Activated gamma-delta T cell treated with anti-CD3 and anti-CD28 coated beads, Interleukin-2, amount 50 U/mL, for 16 hours (primary cell): ENCODE data around the gene BCR.
A peak's percentile ranks its signal among the peaks of the same experiment; 100 is the strongest.
"Not testable (repeated sequence)": the region's sequence is repeated elsewhere in the genome, so short reads cannot be mapped to it uniquely, and the experiment has no call there.

Experiments used
- DNase-seq: peaks from one replicate; pipeline ENCODE4 v3.0.0-alpha.2; 2020; ENCODE audit warnings: low read depth

BCR gene

DNA sequence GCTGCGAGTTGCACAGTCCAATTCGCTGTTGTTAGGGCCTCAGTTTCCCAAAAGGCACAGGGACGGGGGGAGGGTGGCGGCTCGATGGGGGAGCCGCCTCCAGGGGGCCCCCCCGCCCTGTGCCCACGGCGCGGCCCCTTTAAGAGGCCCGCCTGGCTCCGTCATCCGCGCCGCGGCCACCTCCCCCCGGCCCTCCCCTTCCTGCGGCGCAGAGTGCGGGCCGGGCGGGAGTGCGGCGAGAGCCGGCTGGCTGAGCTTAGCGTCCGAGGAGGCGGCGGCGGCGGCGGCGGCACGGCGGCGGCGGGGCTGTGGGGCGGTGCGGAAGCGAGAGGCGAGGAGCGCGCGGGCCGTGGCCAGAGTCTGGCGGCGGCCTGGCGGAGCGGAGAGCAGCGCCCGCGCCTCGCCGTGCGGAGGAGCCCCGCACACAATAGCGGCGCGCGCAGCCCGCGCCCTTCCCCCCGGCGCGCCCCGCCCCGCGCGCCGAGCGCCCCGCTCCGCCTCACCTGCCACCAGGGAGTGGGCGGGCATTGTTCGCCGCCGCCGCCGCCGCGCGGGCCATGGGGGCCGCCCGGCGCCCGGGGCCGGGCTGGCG, at the start of gene BCR:
Gene BCR (plus strand): TSS at position 209 of the 592 bp plus-strand sequence. CDS start 452 bp downstream, outside the sequence.
- no peak for DNase-seq

DNA sequence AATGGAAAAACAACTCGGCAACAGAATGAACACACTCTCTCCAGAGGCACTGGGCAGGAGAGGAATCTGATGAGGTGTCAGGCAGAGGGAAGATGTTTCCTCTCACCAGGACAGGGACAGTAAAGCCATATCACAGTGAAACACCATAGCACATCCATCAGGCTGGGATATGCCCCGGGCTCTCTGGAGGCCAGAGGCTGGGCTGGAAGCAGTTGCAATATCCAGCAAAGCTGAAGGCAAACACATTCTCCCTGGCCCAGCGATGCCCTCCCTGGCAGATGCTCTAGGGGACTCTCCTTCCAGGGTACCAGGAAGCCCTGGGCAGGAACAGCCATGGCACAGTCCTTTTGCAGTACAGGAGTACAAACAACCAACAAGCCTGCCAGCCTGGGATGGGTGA, 49.6 kb upstream of the BCR start:
- no peak for DNase-seq

DNA sequence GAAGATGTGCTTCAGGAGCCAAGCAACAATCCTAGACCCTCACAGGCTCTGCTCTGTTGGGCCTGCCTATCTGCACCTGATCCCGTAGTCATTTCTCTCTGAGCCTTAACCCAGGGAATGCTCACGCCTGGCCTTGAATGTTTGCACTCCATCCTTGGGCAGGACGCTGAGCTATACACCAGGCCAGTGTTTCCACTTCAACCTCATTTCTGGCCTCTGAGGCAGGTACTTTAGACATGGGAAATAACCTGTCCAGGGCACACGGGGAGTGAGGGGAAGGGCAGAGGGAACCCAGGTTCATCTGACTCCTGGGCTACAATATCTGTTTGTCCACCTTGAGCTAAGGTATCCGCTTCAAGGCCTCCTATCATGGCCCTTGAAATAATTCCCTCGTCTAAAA, 48.4 kb upstream of the BCR start:
- no peak for DNase-seq

DNA sequence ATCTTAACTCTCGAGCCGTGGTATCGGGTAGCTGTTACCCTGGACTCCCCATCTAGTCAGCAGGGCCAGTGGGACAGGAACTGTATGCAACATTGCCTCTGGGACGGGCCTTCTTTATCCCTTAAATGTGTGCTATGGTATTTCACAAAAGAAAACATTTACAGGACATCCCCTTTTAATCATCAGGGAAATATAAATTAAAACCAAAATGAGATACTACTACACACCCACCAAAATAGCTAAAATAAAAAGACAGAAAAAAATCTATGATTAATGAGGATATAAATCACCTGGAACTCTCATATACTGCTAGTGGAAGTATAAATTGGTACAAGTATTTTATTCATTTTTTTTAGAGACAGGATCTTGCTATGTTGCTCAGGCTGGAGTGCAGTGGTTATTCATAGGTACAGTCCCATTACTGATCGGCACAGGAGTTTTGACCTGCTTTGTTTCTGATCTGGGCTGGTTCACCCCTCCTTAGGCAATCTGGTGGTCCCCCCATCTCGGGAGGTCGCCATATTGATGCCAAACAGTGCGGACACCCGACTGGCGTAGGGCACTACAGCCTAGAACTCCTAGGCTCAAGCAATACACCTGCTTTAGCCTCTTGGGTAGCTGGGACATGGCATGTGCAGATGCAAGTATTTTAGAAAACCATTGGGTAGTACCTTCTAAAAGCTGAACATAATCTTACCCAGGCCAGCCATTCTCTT, 47.8 kb upstream of the BCR start:
- DNase-seq = no peak

DNA sequence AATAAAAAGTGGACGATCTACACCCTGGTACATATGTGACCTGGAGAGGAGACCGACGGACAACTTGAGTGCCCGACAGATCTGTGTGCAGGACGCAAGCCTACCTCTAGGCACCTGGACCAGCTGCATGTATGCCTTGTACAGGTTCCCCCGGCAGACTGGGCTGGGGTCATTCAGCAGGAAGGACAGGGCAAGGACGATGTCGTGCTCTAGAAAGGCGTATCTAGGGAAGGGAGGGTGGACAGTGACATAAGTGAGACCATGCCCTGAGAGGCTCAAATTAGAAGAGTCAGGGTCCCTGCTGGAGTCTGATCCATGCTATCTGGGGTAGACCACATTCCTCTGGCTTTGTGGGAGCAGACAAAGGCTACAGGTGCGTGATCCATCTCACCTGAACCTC, 46.4 kb upstream of the BCR start:
- DNase-seq = no peak

DNA sequence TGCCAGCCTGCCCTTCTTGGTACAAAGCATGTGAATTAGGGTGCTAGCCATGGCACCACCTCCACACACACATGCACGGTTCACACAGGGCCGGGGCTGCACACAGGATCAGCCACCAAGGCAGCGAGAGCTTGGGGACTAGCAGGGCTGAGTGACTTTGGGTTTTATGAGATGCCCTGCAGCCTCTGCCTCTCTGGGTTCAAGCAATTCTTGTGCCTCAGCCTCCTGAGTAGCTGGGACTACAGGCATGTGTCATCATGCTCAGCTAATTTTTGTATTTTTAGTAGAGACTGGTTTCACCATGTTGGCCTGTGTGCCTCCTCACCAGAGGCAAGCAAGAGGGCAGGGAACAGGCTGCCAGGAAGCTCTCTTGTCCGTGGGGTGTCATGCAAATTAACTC, 43.3 kb upstream of the BCR start:
- not testable (repeated sequence) for DNase-seq

DNA sequence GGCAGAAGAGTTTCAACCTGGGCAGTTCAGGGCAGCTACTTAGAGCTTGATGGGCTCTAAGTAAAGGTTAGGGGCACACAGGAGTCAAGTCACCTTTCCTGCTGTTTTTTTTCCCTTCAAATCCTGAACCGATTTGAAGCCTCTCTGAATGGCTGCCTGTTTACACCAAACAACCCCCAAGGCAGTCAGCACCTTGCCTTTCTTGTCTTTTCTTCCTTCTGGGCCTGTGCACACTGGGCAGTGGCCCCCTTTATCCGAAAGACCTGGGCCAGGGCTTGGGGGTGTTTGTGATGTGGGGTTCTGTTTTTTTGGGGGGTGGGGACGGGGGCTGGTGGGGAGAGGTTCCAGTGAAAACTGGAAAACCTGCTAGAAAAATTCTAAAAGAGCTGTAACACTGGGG, 42.8 kb upstream of the BCR start:
- DNase-seq = no peak

DNA sequence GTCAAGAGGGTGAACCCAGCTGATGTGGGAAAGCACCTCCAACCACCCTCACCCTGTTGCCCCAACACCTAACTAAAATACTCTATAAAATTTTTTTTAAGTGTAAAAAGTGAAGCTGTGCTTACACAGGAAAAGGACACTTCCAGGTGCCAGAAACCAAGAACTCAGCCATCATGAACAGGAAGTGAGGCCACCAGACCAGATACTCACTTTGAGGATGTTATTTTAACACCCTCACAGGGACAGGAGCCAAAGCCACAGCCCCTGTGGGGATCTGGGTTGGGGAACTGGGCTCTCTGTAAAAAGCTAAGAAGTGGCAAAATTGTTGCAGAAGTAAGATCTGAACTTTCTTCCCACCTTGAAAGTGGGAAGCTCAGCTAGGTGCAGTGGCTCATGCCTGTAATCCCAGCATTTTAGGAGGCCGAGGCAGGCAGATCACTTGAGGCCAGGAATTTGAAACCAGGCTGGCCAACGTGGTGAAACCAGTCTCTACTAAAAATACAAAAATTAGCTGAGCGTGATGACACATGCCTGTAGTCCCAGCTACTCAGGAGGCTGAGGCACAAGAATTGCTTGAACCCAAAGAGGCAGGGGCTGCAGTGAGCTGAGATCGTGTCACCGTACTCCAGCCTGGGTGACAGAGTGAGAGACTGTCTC, 42.3 kb upstream of the BCR start:
- DNase-seq = peak; percentile 45

DNA sequence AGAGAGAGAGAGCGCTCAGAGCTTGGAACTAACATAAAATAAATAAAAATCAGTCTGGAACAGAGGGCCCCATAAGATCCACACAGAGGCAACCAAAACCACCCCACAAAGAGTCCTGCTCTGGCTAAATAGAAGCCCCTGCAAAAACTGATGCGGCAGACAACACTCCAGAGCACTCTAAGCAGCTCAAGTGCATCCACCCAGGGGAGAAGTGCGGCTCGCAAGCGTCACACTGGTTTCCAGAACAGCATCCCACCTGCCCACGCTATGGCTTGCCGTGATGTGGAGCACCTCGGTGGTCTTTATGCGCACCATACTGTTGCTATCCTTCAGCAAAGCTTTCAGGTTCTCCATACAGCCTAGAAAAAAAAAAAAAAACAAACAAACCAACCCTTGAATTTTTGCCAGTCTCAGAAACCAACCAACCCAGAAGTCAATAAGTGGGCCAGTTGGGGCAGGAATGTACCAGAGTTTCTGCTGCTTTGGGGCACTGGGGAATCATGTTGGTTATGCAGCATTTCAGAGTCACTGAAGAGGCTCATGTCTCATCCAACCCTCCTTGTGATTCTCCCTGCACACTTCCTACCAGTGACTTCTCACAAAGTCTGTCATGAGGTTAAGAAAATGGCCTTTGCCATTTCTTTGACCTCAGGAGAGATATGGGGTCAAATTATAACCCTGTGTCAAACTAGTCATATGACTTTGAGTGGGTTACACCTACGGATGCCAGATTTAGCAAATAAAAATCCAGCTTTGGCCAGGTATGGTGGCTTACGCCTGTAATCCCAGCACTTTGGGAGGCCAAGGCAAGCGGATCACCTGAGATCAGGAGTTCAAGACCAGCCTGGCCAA, 41.5 kb upstream of the BCR start:
- DNase-seq = no peak

DNA sequence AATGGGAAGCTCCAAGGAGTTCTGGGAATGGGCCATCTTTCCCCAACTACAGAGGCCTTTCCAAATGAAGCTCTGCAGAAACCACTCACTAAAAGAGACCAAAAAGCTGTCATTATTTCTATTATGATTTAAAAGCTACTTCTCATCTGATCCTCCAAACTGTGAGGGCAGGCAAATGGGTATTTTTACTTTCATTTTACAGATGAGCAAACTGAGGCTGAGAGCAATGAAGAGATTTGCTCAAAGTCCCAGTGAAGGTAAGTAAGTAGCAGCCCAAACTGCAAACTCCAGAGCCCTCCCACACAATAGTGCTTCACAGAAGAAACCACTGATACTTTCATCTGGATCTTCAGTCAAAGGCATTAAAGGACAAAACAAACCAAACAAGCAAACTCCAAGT, 39.9 kb upstream of the BCR start:
- DNase-seq = no peak

DNA sequence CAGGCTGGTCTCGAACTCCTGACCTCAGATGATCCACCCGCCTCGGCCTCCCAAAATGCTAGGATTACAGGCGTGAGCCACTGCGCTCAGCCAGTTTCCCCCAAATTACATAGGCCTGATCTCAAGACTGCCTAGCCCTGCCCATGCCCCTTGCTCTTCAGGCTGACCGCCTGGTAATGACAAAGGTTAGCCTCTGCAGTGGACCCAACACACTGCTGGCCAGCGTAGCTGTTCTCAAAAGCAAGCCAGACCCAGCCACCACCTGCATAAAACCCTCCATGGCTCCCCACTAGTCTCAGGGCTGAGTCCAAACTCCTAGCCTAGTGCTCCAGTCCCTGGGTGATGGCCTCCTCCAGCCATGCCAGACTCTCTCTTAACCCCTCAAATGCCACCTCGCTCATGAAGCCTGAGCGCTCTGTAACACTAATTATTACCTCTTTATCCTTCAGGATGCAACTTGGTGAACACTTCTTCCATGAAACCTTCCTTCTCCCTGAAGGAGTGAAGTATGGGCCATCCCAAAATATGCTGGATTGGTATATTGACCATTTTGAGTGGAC, 37.7 kb upstream of the BCR start:
- DNase-seq = no peak

DNA sequence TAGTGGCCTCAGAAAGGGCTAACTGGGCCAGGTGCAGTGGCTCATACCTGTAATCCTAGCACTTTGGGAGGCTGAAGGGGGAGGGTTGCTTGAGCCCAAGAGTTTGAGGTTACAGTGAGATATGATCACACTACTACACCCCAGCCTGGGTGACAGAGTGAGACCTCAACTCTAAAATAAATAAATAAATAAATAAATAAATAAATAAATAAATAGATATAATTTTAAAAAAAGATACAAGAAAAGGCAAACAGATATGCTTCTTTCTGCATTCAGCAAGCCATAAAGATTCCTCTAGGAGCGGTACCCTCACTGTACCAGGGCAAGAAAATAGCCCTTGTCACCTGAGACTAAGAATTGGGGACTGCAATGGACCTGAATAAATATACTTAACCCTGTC, 37.2 kb upstream of the BCR start:
- DNase-seq = no peak

DNA sequence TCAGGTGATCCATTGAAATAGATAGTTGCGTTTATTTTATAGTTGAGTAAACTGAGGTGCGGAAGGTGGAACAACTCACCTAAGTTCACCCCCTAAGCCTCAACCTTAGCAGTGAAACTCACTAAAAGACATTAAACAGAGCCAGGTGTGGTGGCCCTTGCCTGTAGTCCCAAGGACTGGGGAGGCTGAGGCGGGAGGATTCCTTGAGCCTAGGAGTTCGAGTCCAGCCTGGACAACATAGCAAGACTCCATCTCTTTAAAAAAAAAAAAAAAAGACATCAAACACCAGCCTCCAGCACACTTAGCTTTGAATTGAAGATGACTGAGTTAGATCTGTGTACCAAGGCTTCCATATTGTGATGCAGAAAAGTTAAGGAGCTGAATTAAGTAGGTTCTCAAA, 35.9 kb upstream of the BCR start:
- no peak for DNase-seq

DNA sequence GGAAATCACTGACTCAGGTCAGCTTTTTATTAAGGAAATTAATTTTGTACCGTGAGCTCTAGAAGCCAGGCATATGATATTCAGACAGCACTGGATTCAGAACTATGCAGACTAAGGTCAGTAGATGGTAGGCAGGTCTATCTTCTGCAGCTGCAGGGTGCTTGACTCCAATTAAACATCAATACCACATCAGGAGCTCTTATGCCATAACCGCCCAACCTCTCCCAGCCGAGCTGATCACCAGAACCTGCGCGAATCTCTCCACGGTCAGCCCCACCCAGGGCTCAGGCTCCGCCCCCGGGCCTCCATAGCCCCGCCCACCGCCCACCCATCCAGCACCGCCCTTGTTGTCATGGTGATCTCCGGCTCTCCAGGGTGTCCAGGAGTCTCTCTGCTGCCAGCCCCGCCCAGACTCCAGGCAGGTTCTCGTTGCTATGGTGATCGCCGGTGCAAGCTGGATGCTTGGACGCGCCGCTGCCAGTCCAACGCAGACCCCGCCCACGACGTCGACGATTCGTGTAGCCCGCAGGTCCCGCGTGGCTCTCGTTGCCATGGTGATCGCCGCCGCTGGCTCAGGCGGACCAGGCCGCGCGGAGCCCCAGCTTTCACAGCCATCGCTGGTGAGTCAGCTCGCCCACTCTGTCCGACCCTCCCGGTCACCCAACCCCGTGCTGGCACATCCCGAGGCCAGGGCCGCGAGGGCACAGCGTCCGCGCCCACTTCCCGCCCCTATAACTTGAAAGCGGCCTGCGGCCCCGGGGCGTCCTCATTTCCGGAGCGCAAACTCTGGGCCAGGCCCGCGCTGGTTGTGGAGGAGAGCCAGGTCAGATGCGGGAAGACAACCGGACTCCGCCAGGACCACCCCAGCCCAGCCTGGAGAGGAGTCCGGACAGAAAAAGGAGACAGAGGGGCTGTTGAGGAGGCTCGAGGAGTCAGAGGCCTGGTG, 35.1 kb upstream of the BCR start, which contains the start of gene RAB36:
Gene RAB36 (plus strand): TSS at position 546 of the 946 bp plus-strand sequence. CDS start 1,140 bp downstream, outside the sequence.
- peak; percentile 74 for DNase-seq

DNA sequence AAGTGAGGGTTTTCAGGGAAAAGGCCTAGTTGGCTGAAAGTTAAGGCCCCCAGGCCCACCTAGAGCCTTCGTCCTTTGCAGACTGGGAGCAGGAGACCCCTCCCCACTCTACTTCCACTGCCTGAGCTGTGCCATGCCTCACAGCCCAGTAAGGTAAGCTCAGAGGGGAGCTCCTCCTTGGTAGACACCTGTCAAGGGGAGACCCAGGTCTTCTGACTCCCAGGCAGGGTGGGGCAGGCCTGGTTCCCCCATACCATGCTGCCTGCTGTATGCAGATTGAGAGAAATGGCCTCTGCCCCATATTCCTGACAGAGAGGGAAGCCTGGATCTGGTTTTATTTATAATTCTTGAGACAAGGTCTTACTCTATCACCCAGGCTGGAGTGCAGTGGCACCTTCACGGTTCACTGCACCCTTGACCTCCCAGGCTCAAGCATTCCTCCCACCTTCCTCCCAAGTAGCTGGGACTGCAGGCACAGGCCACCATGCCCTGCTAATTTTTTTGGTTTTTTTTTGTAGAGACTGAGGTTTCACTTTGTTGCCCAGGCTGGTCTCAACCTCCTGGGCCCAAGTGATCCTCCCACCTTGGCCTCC, 34.3 kb upstream of the BCR start:
- no peak for DNase-seq

DNA sequence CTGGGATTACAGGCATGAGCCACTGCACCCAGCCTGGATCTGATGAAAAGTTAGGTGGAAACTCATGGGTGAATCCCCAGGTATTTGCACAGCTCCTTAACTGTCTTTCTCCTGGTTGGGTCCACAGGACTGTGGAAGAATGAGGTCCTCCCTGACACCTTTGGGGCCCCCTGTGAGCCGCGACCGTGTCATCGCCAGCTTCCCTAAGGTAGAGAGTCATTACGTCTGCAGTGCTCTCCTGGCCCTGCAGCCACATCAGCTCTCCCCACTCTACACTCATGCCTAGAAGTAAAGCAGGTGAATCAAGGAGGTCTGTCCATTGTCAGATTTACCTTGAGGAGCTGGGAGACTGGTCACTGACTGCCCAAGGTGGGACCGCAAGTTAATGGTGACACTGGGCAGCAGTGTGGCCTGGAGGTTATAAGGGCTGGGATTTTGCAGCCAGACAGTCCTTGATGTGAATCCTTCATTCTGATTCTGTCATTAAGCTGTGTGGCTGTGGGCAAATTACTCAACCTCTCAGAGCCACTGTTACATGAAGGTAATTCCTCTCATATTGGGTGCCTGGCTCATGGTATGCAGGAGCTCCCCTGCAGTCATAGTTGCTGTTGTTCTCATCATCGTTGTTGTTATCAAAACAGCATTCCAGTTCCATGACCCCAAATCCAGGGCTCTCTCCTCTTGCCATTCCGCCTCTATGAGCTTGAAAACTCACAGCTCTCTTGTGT, 33.7 kb upstream of the BCR start:
- no peak for DNase-seq

DNA sequence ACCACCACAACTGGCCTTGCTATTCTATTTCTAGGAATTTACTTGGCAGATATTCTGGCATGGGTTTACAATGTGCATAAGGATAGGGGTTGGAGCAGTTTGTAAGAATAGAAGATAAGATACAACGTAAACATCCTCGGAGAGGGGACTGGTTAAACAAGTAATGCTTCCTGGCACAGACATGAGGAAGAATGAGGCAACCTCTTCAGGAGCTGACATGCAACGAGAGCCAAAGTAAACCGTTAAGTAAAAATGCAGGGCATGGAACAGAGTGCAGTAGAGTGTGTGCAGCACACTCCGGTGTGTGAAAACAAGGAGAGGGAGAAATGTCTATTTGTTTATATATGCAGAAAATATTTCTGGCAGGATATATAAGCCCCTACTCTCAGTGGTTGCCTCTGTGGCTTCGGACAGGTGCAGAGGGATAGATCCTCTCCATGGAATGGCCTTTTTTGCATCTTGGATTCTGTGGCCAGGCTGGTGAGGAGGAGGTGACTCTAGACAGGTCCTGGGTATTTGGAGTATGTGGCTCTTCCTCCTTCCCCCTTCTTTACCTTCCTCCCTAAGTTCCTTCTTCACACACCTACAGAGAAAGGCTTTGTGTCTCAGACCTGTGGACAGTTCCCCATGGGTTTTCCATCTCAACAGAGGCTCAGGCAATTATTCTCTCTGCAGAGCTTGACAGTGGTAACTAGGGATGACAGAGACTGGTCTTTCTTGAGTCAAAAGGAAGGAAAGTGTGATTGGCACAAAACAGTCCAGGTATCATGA, 32.5 kb upstream of the BCR start:
- no peak for DNase-seq

DNA sequence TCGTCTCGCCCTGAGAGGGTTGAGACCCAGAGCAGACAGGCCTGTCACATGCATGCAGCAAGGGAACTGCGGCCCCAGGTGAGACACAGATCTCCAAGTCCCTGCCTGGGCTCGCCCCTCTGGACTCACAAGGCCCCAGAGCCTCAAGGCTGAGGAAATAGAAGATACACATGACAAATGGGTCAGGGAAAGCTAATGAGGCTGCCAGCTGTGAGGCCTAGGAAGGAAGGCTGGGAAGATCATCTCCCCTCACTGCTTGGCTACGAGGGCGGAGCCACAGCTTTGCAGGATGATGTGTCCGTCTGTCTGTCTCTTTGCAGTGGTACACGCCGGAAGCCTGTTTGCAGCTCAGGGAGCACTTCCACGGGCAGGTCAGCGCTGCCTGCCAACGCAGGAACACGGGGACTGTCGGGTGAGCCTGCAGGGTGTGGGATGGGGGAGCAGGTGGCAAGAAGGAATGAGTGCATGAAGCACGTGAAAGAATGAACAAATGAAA, 30.5 kb upstream of the BCR start:
- DNase-seq = no peak

DNA sequence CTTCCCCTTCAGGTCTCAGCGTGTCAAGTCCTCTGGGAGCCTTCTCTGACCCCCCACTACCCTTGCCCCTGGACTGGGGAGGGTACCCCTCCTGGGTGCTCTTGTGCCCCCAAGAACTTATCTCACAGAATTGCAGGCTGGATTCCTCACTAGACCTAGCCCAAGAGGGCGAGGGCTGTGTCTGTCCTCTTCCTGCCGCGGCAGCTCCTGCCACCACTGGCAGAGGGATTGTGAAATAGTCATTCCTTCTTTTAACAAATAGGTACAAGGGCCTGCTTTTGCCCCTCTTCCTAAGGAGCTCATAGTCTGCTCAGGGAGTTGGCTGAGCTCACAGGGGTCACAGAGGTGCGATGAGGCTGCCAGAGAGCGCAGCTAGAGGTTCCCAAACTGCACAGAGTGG, 29.5 kb upstream of the BCR start:
- DNase-seq = no peak
